HEK293 (cell line): Measurements from ENCODE around the gene CD28.
A peak's percentile ranks its signal among the peaks of the same experiment; 100 is the strongest.
"Not testable (repeated sequence)": the region's sequence is repeated elsewhere in the genome, so short reads cannot be mapped to it uniquely, and the experiment has no call there.

Experiments used
- CTCF ChIA-PET: fragments of 350-600 bp; formaldehyde crosslinking; extraction: SDS; loops from one replicate; lab custom pipeline; 2021; ENCODE audit warnings: antibody characterized with exemption; lab: Yijun Ruan, JAX
- POLR2A ChIA-PET: fragments of 300-600 bp; formaldehyde crosslinking; extraction: SDS; loops from one replicate; lab custom pipeline; 2020; ENCODE audit warnings: antibody characterized with exemption, inconsistent platforms; lab: Yijun Ruan, JAX
- H3K27ac ChIP-seq: fragments of 200-500 bp; sonication (Bioruptor generic); 2 replicates; pipeline ENCODE4 v1.5.1; 2014; ENCODE audit warnings: low read depth, low read length, control low read depth, inconsistent platforms; ENCODE audit errors: extremely low read depth
- H3K36me3 ChIP-seq, 2 experiments: fragments of 200-500 bp in 1 of 2; sonication (Bioruptor generic) in 1 of 2; 1 replicate in 1 of 2; 2 replicates in 1 of 2; pipeline ENCODE4 v1.5.1; 2014 to 2017; ENCODE audit warnings: inconsistent platforms in 2 of 2, low read length in 2 of 2; ENCODE audit not compliant: control insufficient read depth in 2 of 2, insufficient read depth in 1 of 2
- H3K4me1 ChIP-seq: fragments of 200-500 bp; sonication (Bioruptor generic); 2 replicates; pipeline ENCODE4 v1.5.1; 2014; ENCODE audit warnings: mild to moderate bottlenecking, low read length, inconsistent platforms; ENCODE audit not compliant: control insufficient read depth, insufficient read depth
- H3K4me3 ChIP-seq: 2 replicates; pipeline ENCODE4 v1.5.1; 2011; ENCODE audit warnings: low read depth, mild to moderate bottlenecking, control low read depth, low read length, moderate library complexity
- H3K9me3 ChIP-seq: fragments of 200-500 bp; sonication (Bioruptor generic); 2 replicates; pipeline ENCODE4 v1.5.1; 2014; ENCODE audit warnings: low read depth, low read length, inconsistent platforms; ENCODE audit not compliant: control insufficient read depth, insufficient read depth
- GLIS2 ChIP-seq: fragments of 450-650 bp; formaldehyde crosslinking; IDR thresholded peaks from 2 replicates; pipeline ENCODE4 v1.5.1; 2016; ENCODE audit warnings: missing biosample characterization, missing genetic modification characterization
- SALL2 ChIP-seq: fragments of 450-650 bp; formaldehyde crosslinking; IDR thresholded peaks from 2 replicates; pipeline ENCODE4 v1.5.0; 2017; ENCODE audit warnings: missing biosample characterization, mild to moderate bottlenecking, missing genetic modification characterization, borderline replicate concordance
- ZBTB21 ChIP-seq: fragments of 450-650 bp; formaldehyde crosslinking; IDR thresholded peaks from 2 replicates; pipeline ENCODE4 v1.5.1; 2017; ENCODE audit warnings: missing biosample characterization, missing genetic modification characterization
- ZNF114 ChIP-seq: fragments of 450-650 bp; formaldehyde crosslinking; IDR thresholded peaks from 2 replicates; pipeline ENCODE4 v1.5.0; 2017; ENCODE audit warnings: missing biosample characterization, missing genetic modification characterization
- ZNF175 ChIP-seq: fragments of 450-650 bp; formaldehyde crosslinking; IDR thresholded peaks from 2 replicates; pipeline ENCODE4 v1.5.1; 2016; ENCODE audit warnings: missing biosample characterization, missing genetic modification characterization
- ZNF292 ChIP-seq: fragments of 450-650 bp; formaldehyde crosslinking; IDR thresholded peaks from 2 replicates; pipeline ENCODE4 v1.5.1; 2016; ENCODE audit warnings: low read depth, missing biosample characterization, missing genetic modification characterization, borderline replicate concordance
- ZNF335 ChIP-seq: fragments of 450-650 bp; formaldehyde crosslinking; conservative IDR thresholded peaks from 2 replicates; pipeline ENCODE4 v1.5.1; 2016; ENCODE audit warnings: missing biosample characterization, missing genetic modification characterization
- ZNF624 ChIP-seq: fragments of 450-650 bp; formaldehyde crosslinking; IDR thresholded peaks from 2 replicates; pipeline ENCODE4 v1.5.1; 2017; ENCODE audit warnings: missing biosample characterization, missing genetic modification characterization
- ZNF626 ChIP-seq: fragments of 450-650 bp; sonication (Bioruptor Pico); formaldehyde crosslinking; IDR thresholded peaks from 2 replicates; pipeline ENCODE4 v1.5.1; 2018; ENCODE audit warnings: missing biosample characterization, missing genetic modification characterization, inconsistent platforms
- ZNF654 ChIP-seq: fragments of 450-650 bp; formaldehyde crosslinking; IDR thresholded peaks from 2 replicates; pipeline ENCODE4 v1.5.1; 2016; ENCODE audit warnings: low read depth, missing biosample characterization, missing genetic modification characterization
- ZNF792 ChIP-seq: fragments of 450-650 bp; formaldehyde crosslinking; IDR thresholded peaks from 2 replicates; pipeline ENCODE4 v1.5.1; 2016; ENCODE audit warnings: missing biosample characterization, missing genetic modification characterization
- TF ChIP-seq, protein P1 (sequence below): fragments of 450-650 bp; formaldehyde crosslinking; IDR thresholded peaks from 2 replicates; pipeline ENCODE4 v1.5.1; 2016; ENCODE audit warnings: missing biosample characterization, missing genetic modification characterization

Gene CD28

DNA sequence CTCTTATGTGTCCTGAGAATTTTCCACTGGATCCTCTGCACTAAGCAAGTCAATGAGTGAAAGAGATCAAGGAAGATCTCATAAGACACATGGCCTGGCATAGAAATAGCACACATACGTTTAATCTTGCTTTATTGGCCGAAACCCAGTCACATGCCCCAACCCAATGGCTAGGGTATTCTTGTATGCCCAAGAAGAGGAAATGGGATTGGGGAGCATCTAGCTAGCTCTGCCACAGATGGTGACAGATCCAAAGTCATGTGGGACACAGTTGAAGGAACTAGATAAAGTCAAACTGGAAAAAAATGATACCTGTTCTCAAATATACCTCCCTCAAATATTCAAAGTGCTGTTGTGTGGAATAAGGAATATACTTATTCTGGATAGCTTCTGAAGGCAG, 74.7 kb downstream of the CD28 start:
- Histone ChIP-seq H3K4me3 (no peak overlapping the region), H3K9me3 (no peaks in the 10 kb centered on the region), H3K27ac (no peak overlapping the region), H3K4me1 (no peaks in the 10 kb centered on the region), H3K36me3 (no peaks in the 10 kb centered on the region)
- ChIA-PET POLR2A (no interaction called here), CTCF (interaction anchor here (0.6 to 1.6 kb wide), 7 partner anchors 9 to 542 kb away, joined by 3 to 4 read pairs (median 3); no protein-coding TSS in a partner anchor)
- TF ChIP-seq ZNF175 (tag by site-specific recombination): no peak
- no peak for TF ChIP-seq SALL2 (tag by site-specific recombination)
- TF ChIP-seq GLIS2 (tag by site-specific recombination): no peak

DNA sequence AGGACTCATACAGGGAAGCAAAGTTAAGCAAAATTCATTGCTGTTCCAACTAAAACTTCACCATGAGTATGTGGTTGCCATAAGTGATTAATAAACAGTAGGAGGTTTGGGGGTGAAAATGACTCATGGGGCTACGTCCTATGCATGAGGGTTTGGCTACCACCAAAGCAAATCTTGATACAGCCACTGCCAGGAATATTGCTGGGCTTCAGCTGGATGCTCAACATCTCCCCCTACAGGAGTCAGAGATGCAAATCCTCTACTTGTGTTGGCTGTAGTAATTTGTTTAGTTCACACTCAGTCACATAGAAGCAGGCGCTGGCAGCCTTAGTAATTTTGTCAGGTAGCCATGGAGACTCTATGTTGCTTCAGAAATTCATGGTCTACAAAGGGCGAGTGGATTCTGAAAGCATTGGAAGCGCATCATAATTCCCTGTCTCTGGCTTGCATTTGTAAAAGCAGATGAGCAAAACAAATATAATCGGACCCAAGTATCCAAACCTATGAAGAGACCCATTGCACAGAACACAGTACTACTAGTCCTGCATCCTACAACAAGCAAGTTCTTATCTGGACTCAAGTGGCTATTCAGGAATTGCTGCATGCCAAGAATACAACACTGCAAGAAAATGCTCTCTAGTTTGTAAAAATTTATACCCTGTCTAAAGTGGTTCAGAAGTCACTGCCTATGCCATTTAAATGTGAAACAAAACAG, 76.0 kb downstream of the CD28 start:
- Histone ChIP-seq H3K4me3 (no peak overlapping the region), H3K4me1 (no peaks in the 10 kb centered on the region), H3K36me3 (no peaks in the 10 kb centered on the region), H3K27ac (no peak overlapping the region), H3K9me3 (no peaks in the 10 kb centered on the region)
- ChIA-PET CTCF (interaction anchor here (0.5 to 1.6 kb wide), 7 partner anchors 11 to 1210 kb away, joined by 3 to 4 read pairs (median 3); no protein-coding TSS in a partner anchor), POLR2A (no interaction called here)
- TF ChIP-seq ZNF654 (peak; percentile 11; the same call in 1 of the 2 replicates), ZNF114 (tag by site-specific recombination) (no peak), ZNF624 (no peak)
- TF ChIP-seq, protein P1, sequence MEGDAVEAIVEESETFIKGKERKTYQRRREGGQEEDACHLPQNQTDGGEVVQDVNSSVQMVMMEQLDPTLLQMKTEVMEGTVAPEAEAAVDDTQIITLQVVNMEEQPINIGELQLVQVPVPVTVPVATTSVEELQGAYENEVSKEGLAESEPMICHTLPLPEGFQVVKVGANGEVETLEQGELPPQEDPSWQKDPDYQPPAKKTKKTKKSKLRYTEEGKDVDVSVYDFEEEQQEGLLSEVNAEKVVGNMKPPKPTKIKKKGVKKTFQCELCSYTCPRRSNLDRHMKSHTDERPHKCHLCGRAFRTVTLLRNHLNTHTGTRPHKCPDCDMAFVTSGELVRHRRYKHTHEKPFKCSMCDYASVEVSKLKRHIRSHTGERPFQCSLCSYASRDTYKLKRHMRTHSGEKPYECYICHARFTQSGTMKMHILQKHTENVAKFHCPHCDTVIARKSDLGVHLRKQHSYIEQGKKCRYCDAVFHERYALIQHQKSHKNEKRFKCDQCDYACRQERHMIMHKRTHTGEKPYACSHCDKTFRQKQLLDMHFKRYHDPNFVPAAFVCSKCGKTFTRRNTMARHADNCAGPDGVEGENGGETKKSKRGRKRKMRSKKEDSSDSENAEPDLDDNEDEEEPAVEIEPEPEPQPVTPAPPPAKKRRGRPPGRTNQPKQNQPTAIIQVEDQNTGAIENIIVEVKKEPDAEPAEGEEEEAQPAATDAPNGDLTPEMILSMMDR (tag by site-specific recombination): peak; percentile 38; the same call in 1 of the 2 replicates

DNA sequence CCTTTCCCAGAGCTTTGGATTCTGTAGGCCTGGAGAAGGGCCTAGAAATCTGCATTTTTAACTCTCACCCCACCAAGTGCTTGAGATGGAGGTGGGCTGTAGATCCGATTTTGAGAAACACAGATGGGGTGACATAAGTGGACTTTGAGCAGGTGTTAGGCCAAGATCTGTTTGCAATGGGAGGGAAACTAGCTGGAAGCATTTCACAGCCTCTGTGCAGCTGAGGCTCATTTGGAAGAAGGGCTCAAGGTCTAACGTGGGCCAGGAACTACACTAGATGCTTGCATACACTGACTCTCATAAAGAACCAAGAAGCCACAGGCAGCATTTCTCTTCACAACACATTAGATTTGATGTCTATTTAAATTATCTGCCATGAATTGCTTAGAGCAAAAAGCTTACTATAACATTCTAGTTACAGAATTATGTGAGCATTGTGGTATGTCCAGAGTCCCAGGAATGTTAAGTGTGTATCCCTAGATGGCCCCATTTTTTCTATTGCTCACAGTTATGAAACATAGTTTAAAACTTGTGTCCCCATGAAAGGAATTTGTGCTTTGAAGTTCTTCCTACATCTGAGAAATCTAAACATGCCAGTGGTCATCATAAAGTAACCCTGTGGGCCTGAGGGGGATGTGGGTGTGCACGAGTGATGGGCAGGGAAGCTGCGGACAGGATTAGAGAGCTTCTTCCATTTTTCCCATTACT, 77.2 kb downstream of the CD28 start:
- no peak overlapping the region for H3K4me3 ChIP-seq
- no peaks in the 10 kb centered on the region for H3K4me1 ChIP-seq
- no peaks in the 10 kb centered on the region for H3K36me3 ChIP-seq
- H3K9me3 ChIP-seq: no peaks in the 10 kb centered on the region
- H3K27ac ChIP-seq: no peak overlapping the region
- ChIA-PET POLR2A (no interaction called here), CTCF (interaction anchor here (0.7 to 0.9 kb wide), 2 partner anchors 9 to 119 kb away, joined by 4 read pairs; no protein-coding TSS in a partner anchor)
- TF ChIP-seq ZNF292 (tag by site-specific recombination): no peak
- no peak for TF ChIP-seq ZNF335 (tag by site-specific recombination)
- no peak for TF ChIP-seq ZNF626 (tag by site-specific recombination)
- no peak for TF ChIP-seq ZBTB21 (tag by site-specific recombination)
- no peak for TF ChIP-seq ZNF792 (tag by site-specific recombination)

DNA sequence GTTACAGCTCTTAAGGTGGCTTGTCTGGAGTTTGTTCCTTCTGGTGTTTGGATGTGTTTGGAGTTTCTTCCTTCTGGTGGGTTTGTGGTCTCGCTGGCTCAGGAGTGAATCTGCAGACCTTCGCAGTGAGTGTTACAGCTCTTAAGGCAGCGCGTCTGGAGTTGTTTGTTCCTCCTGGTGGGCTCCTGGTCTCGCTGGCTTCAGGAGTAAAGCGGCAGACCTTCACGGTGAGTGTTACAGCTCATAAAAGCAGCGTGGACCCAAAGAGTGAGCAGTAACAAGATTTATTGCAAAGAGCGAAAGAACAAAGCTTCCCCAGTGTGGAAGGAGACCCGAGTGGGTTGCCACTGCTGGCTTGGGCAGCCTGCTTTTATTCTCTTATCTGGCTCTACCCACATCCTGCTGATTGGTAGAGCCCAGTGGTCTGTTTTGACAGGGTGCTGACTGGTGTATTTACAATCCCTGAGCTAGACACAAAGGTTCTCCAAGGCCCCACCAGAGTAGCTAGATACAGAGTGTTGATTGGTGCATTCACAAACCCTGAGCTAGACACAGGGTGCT, 78.4 kb downstream of the CD28 start:
- POLR2A ChIA-PET, H3K36me3 ChIP-seq, H3K9me3 ChIP-seq, CTCF ChIA-PET, H3K27ac ChIP-seq, H3K4me3 ChIP-seq, H3K4me1 ChIP-seq: not testable (repeated sequence)

DNA sequence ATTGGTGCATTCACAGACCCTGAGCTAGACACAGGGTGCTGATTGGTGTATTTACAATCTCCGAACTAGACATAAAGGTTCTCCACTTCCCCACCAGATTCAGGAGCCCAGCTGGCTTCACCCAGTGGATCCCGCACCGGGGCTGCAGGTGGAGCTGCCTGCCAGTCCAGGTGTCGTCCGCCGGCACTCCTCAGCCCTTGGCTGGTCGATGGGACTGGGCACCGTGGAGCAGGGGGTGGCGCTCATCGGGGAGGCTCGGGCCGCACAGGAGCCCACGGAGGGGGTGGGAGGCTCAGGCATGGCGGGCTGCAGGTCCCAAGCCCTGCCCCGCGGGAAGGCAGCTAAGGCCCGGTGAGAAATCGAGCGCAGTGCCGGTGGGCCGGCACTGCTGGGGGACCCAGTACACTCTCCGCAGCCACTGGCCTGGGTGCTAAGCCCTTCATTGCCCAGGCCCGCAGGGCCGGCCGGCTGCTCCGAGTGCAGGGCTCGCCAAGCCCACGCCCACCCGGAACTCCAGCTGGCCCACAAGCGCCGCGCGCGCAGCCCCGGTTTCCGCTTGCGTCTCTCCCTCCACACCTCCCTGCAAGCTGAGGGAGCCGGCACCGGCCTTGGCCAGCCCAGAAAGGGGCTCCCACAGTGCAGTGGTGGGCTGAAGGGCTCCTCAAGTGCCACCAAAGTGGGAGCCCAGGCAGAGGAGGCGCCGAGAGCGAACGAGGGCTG, 79.1 kb downstream of the CD28 start:
- H3K4me1 ChIP-seq, H3K27ac ChIP-seq, H3K4me3 ChIP-seq, H3K36me3 ChIP-seq, POLR2A ChIA-PET, CTCF ChIA-PET, H3K9me3 ChIP-seq: not testable (repeated sequence)
